B cell (primary cell): ENCODE measurements around the gene MAGEL2.

Experiments used
- CTCF ChIP-seq: fragments of 200-600 bp; IDR thresholded peaks from one replicate; pipeline ENCODE4 v1.8.0; 2022; ENCODE audit warnings: antibody characterized with exemption, mild to moderate bottlenecking
- EZH2 ChIP-seq: IDR thresholded peaks from 2 replicates; pipeline ENCODE4 v1.6.1; 2012; ENCODE audit warnings: borderline replicate concordance, low read depth, mild to moderate bottlenecking, moderate library complexity, low read length; ENCODE audit not compliant: insufficient read depth, poor library complexity, severe bottlenecking

- TF ChIP-seq CTCF (no peak), EZH2 (no peak)
Measured at GRCh38 chr15:23690450-23690852, 42.8 kb upstream of the MAGEL2 start.
